Ramos (cell line): ENCODE results near the gene SELENOV.
"Not testable (repeated sequence)": the region's sequence is repeated elsewhere in the genome, so short reads cannot be mapped to it uniquely, and the experiment has no call there.

Experiments
- in situ Hi-C: fragments of 300-500 bp; cut with MboI; formaldehyde crosslinking; loops from one replicate; pipeline ENCODE4 v1.14.3; 2022; ENCODE audit warnings: low sequenced_read_pairs; ENCODE audit not compliant: unreplicated experiment

Gene SELENOV

GRCh38 chr19:39514840-39515550 lies at the start of gene SELENOV:
Gene SELENOV, plus strand, starts transcription at chr19:39515139. Its CDS starts 74 bp downstream, at chr19:39515213.
- in situ Hi-C loops = no loop called here

- in situ Hi-C loops = no loop called here
Observed at GRCh38 chr19:39465956-39466747, 48.8 kb upstream of the SELENOV start.

- in situ Hi-C loops = no loop called here
Observed at GRCh38 chr19:39467941-39468340, 47.0 kb upstream of the SELENOV start.

GRCh38 chr19:39469036-39469435 lies 45.9 kb upstream of the SELENOV start:
- in situ Hi-C loops = no loop called here

- in situ Hi-C loops = no loop called here
Observed at GRCh38 chr19:39469567-39469966, 45.4 kb upstream of the SELENOV start.

- in situ Hi-C loops = no loop called here
Observed at GRCh38 chr19:39470724-39471339, 44.1 kb upstream of the SELENOV start.

- in situ Hi-C loops = no loop called here
Observed at GRCh38 chr19:39471756-39472536, 43.0 kb upstream of the SELENOV start.

GRCh38 chr19:39472746-39473442 lies 42.0 kb upstream of the SELENOV start:
- in situ Hi-C loops = no loop called here

- in situ Hi-C loops = no loop called here
Observed at GRCh38 chr19:39473443-39473960, 41.4 kb upstream of the SELENOV start.

- in situ Hi-C loops = no loop called here
Observed at GRCh38 chr19:39474139-39474620, 40.8 kb upstream of the SELENOV start.

GRCh38 chr19:39475748-39476147 lies 39.2 kb upstream of the SELENOV start:
- in situ Hi-C loops = no loop called here

GRCh38 chr19:39479319-39479801 lies 35.6 kb upstream of the SELENOV start:
- in situ Hi-C loops = not testable (repeated sequence)

GRCh38 chr19:39479916-39480315 lies 35.0 kb upstream of the SELENOV start:
- in situ Hi-C loops = no loop called here

- in situ Hi-C loops = no loop called here
Observed at GRCh38 chr19:39480337-39481228, 34.4 kb upstream of the SELENOV start, which contains the start of gene TIMM50. Gene TIMM50, plus strand, starts transcription at chr19:39480838. Its CDS starts 16 bp downstream, at chr19:39480854.

- in situ Hi-C loops = no loop called here
Observed at GRCh38 chr19:39481229-39481545, 33.8 kb upstream of the SELENOV start.

GRCh38 chr19:39481676-39482075 lies 33.3 kb upstream of the SELENOV start:
- in situ Hi-C loops = no loop called here

- in situ Hi-C loops = no loop called here
Observed at GRCh38 chr19:39483141-39483540, 31.8 kb upstream of the SELENOV start.

GRCh38 chr19:39489756-39490155 lies 25.2 kb upstream of the SELENOV start:
- in situ Hi-C loops = no loop called here
